ENCODE measurements around the gene FBLN2.

GRCh38 chr3:13543253-13543652 is 5.7 kb upstream of the FBLN2 start:
- TF ChIP-seq, protein P1, sequence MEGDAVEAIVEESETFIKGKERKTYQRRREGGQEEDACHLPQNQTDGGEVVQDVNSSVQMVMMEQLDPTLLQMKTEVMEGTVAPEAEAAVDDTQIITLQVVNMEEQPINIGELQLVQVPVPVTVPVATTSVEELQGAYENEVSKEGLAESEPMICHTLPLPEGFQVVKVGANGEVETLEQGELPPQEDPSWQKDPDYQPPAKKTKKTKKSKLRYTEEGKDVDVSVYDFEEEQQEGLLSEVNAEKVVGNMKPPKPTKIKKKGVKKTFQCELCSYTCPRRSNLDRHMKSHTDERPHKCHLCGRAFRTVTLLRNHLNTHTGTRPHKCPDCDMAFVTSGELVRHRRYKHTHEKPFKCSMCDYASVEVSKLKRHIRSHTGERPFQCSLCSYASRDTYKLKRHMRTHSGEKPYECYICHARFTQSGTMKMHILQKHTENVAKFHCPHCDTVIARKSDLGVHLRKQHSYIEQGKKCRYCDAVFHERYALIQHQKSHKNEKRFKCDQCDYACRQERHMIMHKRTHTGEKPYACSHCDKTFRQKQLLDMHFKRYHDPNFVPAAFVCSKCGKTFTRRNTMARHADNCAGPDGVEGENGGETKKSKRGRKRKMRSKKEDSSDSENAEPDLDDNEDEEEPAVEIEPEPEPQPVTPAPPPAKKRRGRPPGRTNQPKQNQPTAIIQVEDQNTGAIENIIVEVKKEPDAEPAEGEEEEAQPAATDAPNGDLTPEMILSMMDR (IDR thresholded peaks at IDR 0.05) = no peak
- no peak for TF ChIP-seq POLR2A (IDR thresholded peaks at IDR 0.05)

All from gastroesophageal sphincter (tissue), 3 donors.